ENCODE data around the gene MGLL. TPM values are rescaled to one million over a fixed set of nuclear protein-coding genes. Genes with fewer than 3 reads are reported as not detected.

MGLL gene
- total RNA-seq, 5 donors from 2014 or later (not counting 1 experiment from before 2014, with no cell fraction given) = 0.78 to 3.7 (median 1.8) TPM

- H3K36me3 Mint-ChIP-seq = no peaks in the 10 kb centered on the region
- Histone ChIP-seq H3K27me3 (replicated peaks in 1 of 2; ENCODE audit: control insufficient read depth in 2 of 2, extremely low read depth in 1 of 2, insufficient read depth in 2 of 2, low read length in 1 of 2) (peaks cover 0 to 9% of the 10 kb centered on the region in 2 experiments), H3K4me3 (ENCODE audit: control insufficient read depth in 1 of 2, extremely low read depth in 1 of 2, low read length in 1 of 2) (no peak overlapping the region), H3K27ac (ENCODE audit: low read length) (no peak overlapping the region), H3K4me1 (ENCODE audit: control insufficient read depth in 1 of 2, extremely low read depth in 1 of 2, insufficient read depth in 2 of 2, low read length in 2 of 2) (peaks cover 3 to 13% of the 10 kb centered on the region in 2 experiments), H3K9me3 (no peaks in the 10 kb centered on the region), H3K36me3 (ENCODE audit: control insufficient read depth in 2 of 2, extremely low read depth in 1 of 2, insufficient read depth in 1 of 2, low read length in 1 of 2) (no peaks in the 10 kb centered on the region)
- H3K4me1 Mint-ChIP-seq = peaks cover 6 to 12% (median 10%) of the 10 kb centered on the region in 3 donors
- POLR2A ChIA-PET = no interaction called here
- H3K4me3 Mint-ChIP-seq = no peak overlapping the region
- WGBS (ENCODE audit: insufficient coverage) = 76% methylated on average over 2 of the region's 6 CpGs
- DNase-seq (no peak), ATAC-seq (replicated peaks in 1 of 4) (no peak)
- H3K27me3 Mint-ChIP-seq = no peaks in the 10 kb centered on the region
- H3K9me3 Mint-ChIP-seq = no peaks in the 10 kb centered on the region
- CTCF ChIA-PET = no interaction called here
- H3K27ac Mint-ChIP-seq = no peak overlapping the region
Measured at GRCh38 chr3:127802606-127803005, 19.7 kb downstream of the MGLL start.

GRCh38 chr3:127801731-127802313, 20.5 kb downstream of the MGLL start:
- ChIA-PET CTCF (no interaction called here), POLR2A (no interaction called here)
- no peaks in the 10 kb centered on the region for H3K27me3 Mint-ChIP-seq
- H3K27ac Mint-ChIP-seq = no peak overlapping the region
- H3K4me3 Mint-ChIP-seq = no peak overlapping the region
- Histone ChIP-seq H3K27me3 (replicated peaks in 1 of 2; ENCODE audit: control insufficient read depth in 2 of 2, extremely low read depth in 1 of 2, insufficient read depth in 2 of 2, low read length in 1 of 2) (peaks cover 0 to 9% of the 10 kb centered on the region in 2 experiments), H3K27ac (ENCODE audit: low read length) (no peak overlapping the region), H3K9me3 (no peaks in the 10 kb centered on the region), H3K4me3 (ENCODE audit: control insufficient read depth in 1 of 2, extremely low read depth in 1 of 2, low read length in 1 of 2) (no peak overlapping the region), H3K4me1 (ENCODE audit: control insufficient read depth in 1 of 2, extremely low read depth in 1 of 2, insufficient read depth in 2 of 2, low read length in 2 of 2) (peaks cover 3 to 13% of the 10 kb centered on the region in 2 experiments), H3K36me3 (ENCODE audit: control insufficient read depth in 2 of 2, extremely low read depth in 1 of 2, insufficient read depth in 1 of 2, low read length in 1 of 2) (no peaks in the 10 kb centered on the region)
- no peaks in the 10 kb centered on the region for H3K9me3 Mint-ChIP-seq
- no peaks in the 10 kb centered on the region for H3K36me3 Mint-ChIP-seq
- DNase-seq (no peak), ATAC-seq (replicated peaks in 1 of 4) (no peak)
- WGBS (ENCODE audit: insufficient coverage) = no CpG with 5 or more reads among the region's 3 CpGs
- peaks cover 6 to 10% (median 10%) of the 10 kb centered on the region in 3 donors for H3K4me1 Mint-ChIP-seq

GRCh38 chr3:127800508-127800907, 21.8 kb downstream of the MGLL start:
- ChIA-PET POLR2A (no interaction called here), CTCF (no interaction called here)
- peaks cover 0 to 5% of the 10 kb centered on the region in 2 experiments for H3K27me3 ChIP-seq (replicated peaks in 1 of 2; ENCODE audit: control insufficient read depth in 2 of 2, extremely low read depth in 1 of 2, insufficient read depth in 2 of 2, low read length in 1 of 2)
- no peaks in the 10 kb centered on the region for H3K9me3 Mint-ChIP-seq
- H3K36me3 ChIP-seq (ENCODE audit: control insufficient read depth in 2 of 2, extremely low read depth in 1 of 2, insufficient read depth in 1 of 2, low read length in 1 of 2) = no peaks in the 10 kb centered on the region
- H3K27me3 Mint-ChIP-seq = no peaks in the 10 kb centered on the region
- H3K36me3 Mint-ChIP-seq = no peaks in the 10 kb centered on the region
- ATAC-seq (replicated peaks in 1 of 4) (peak; percentile 26 to 78 (median 65)), DNase-seq (peak in 1 of 35 experiments; percentile 13)
- H3K9me3 ChIP-seq = no peaks in the 10 kb centered on the region
- H3K4me1 ChIP-seq (ENCODE audit: control insufficient read depth in 1 of 2, extremely low read depth in 1 of 2, insufficient read depth in 2 of 2, low read length in 2 of 2) = peaks cover 3 to 13% of the 10 kb centered on the region in 2 experiments
- no CpG with 5 or more reads among the region's 2 CpGs for WGBS (ENCODE audit: insufficient coverage)
- H3K27ac Mint-ChIP-seq = peak overlapping the region; percentile 57 to 66
- H3K4me3 ChIP-seq (ENCODE audit: control insufficient read depth in 1 of 2, extremely low read depth in 1 of 2, low read length in 1 of 2) = no peak overlapping the region
- no peak overlapping the region for H3K4me3 Mint-ChIP-seq
- H3K4me1 Mint-ChIP-seq = peaks cover 6 to 10% (median 9%) of the 10 kb centered on the region in 3 donors
- H3K27ac ChIP-seq (ENCODE audit: low read length) = peak overlapping the region; percentile 29

DNA sequence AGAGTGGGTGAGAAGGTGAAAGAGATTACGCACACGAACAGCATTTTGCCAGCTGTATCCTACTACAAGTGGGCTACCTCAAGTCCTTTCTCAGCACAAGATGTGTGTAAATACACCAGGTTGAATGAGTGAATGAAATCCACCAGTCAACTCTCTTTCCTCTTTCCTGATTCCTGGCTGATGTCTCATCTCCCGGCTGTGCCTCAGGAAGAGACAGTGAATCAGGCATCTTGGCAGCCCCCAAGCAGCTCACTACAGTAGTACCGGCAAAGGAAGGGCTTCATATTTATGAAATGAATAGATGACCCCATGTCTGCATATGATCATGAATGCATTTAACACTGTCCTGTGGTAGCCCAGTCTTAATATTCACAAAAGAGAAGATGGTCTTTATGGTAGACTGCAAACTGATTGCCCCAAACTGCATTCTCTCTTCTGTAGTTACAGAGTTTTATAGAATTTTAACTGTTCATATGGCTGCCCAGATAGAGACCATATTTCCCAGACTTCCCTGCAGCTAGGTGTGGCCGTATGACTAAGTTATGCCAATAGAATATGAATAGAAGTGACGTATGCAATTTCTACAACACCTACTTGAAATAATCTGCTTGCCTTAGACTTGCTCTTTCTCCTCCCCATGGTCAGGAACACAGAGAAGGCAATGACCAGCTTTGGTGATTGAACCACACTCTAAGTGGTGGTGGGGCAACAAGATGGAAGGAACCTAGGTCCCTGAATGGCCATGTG, 22.7 kb downstream of the MGLL start:
- H3K9me3 ChIP-seq = no peaks in the 10 kb centered on the region
- no peak overlapping the region for H3K27ac ChIP-seq (ENCODE audit: low read length)
- Mint-ChIP-seq H3K9me3 (no peaks in the 10 kb centered on the region), H3K4me1 (peaks cover 6 to 10% (median 9%) of the 10 kb centered on the region in 3 donors), H3K27me3 (no peaks in the 10 kb centered on the region), H3K4me3 (no peak overlapping the region), H3K27ac (no peak overlapping the region), H3K36me3 (no peaks in the 10 kb centered on the region)
- no CpG with 5 or more reads among the region's 6 CpGs for WGBS (ENCODE audit: insufficient coverage)
- ChIA-PET POLR2A (no interaction called here), CTCF (no interaction called here)
- ATAC-seq (replicated peaks in 1 of 4) (no peak), DNase-seq (no peak)
- no peaks in the 10 kb centered on the region for H3K36me3 ChIP-seq (ENCODE audit: control insufficient read depth in 2 of 2, extremely low read depth in 1 of 2, insufficient read depth in 1 of 2, low read length in 1 of 2)
- peaks cover 0 to 5% of the 10 kb centered on the region in 2 experiments for H3K27me3 ChIP-seq (replicated peaks in 1 of 2; ENCODE audit: control insufficient read depth in 2 of 2, extremely low read depth in 1 of 2, insufficient read depth in 2 of 2, low read length in 1 of 2)
- H3K4me3 ChIP-seq (ENCODE audit: control insufficient read depth in 1 of 2, extremely low read depth in 1 of 2, low read length in 1 of 2) = no peak overlapping the region
- peaks cover 3 to 13% of the 10 kb centered on the region in 2 experiments for H3K4me1 ChIP-seq (ENCODE audit: control insufficient read depth in 1 of 2, extremely low read depth in 1 of 2, insufficient read depth in 2 of 2, low read length in 2 of 2)

GRCh38 chr3:127798716-127799115, 23.6 kb downstream of the MGLL start:
- H3K36me3 ChIP-seq (ENCODE audit: control insufficient read depth in 2 of 2, extremely low read depth in 1 of 2, insufficient read depth in 1 of 2, low read length in 1 of 2) = no peaks in the 10 kb centered on the region
- ChIA-PET CTCF (no interaction called here), POLR2A (no interaction called here)
- WGBS (ENCODE audit: insufficient coverage) = 85% methylated on average over 4 of the region's 4 CpGs
- Mint-ChIP-seq H3K36me3 (no peaks in the 10 kb centered on the region), H3K27me3 (peaks cover 0 to 4% of the 10 kb centered on the region in 2 donors), H3K4me1 (peaks cover 6 to 10% (median 9%) of the 10 kb centered on the region in 3 donors), H3K27ac (no peak overlapping the region), H3K4me3 (no peak overlapping the region), H3K9me3 (no peaks in the 10 kb centered on the region)
- DNase-seq = no peak
- no peak overlapping the region for H3K4me3 ChIP-seq (ENCODE audit: control insufficient read depth in 1 of 2, extremely low read depth in 1 of 2, low read length in 1 of 2)
- H3K4me1 ChIP-seq (ENCODE audit: control insufficient read depth in 1 of 2, extremely low read depth in 1 of 2, insufficient read depth in 2 of 2, low read length in 2 of 2) = peaks cover 3 to 13% of the 10 kb centered on the region in 2 experiments
- H3K9me3 ChIP-seq = no peaks in the 10 kb centered on the region
- H3K27me3 ChIP-seq (replicated peaks in 1 of 2; ENCODE audit: control insufficient read depth in 2 of 2, extremely low read depth in 1 of 2, insufficient read depth in 2 of 2, low read length in 1 of 2) = peaks cover 0 to 5% of the 10 kb centered on the region in 2 experiments
- H3K27ac ChIP-seq (ENCODE audit: low read length) = no peak overlapping the region
- ATAC-seq (replicated peaks in 1 of 4) = no peak

- ATAC-seq (replicated peaks in 1 of 4) (no peak), DNase-seq (no peak)
- peaks cover 6 to 10% (median 9%) of the 10 kb centered on the region in 3 donors for H3K4me1 Mint-ChIP-seq
- Histone ChIP-seq H3K4me3 (ENCODE audit: control insufficient read depth in 1 of 2, extremely low read depth in 1 of 2, low read length in 1 of 2) (no peak overlapping the region), H3K4me1 (ENCODE audit: control insufficient read depth in 1 of 2, extremely low read depth in 1 of 2, insufficient read depth in 2 of 2, low read length in 2 of 2) (peaks cover 3 to 11% of the 10 kb centered on the region in 2 experiments), H3K36me3 (ENCODE audit: control insufficient read depth in 2 of 2, extremely low read depth in 1 of 2, insufficient read depth in 1 of 2, low read length in 1 of 2) (no peaks in the 10 kb centered on the region), H3K27ac (ENCODE audit: low read length) (no peak overlapping the region), H3K9me3 (no peaks in the 10 kb centered on the region), H3K27me3 (replicated peaks in 1 of 2; ENCODE audit: control insufficient read depth in 2 of 2, extremely low read depth in 1 of 2, insufficient read depth in 2 of 2, low read length in 1 of 2) (peaks cover 0 to 8% of the 10 kb centered on the region in 2 experiments)
- H3K27ac Mint-ChIP-seq = no peak overlapping the region
- H3K27me3 Mint-ChIP-seq = peaks cover 3 to 4% of the 10 kb centered on the region in 2 donors
- CTCF ChIA-PET = no interaction called here
- 88% methylated on average over 7 of the region's 8 CpGs for WGBS (ENCODE audit: insufficient coverage)
- H3K4me3 Mint-ChIP-seq = no peak overlapping the region
- POLR2A ChIA-PET = no interaction called here
- no peaks in the 10 kb centered on the region for H3K36me3 Mint-ChIP-seq
- H3K9me3 Mint-ChIP-seq = no peaks in the 10 kb centered on the region
Measured at GRCh38 chr3:127796831-127797150, 25.5 kb downstream of the MGLL start.
